ENCODE measurements around the gene PALD1.
"Not testable (repeated sequence)": the region's sequence is repeated elsewhere in the genome, so short reads cannot be mapped to it uniquely, and the experiment has no call there.

Gene PALD1

GRCh38 chr10:70573599-70574506, 95.3 kb downstream of the PALD1 start:
- DNase-seq (ENCODE audit: low spot score): no peak

GRCh38 chr10:70575486-70575873, 96.9 kb downstream of the PALD1 start:
- DNase-seq (ENCODE audit: low spot score): no peak

GRCh38 chr10:70575874-70576802, 97.6 kb downstream of the PALD1 start:
- peak; percentile 54 for DNase-seq (ENCODE audit: low spot score)

GRCh38 chr10:70576803-70577517, 98.4 kb downstream of the PALD1 start:
- no peak for DNase-seq (ENCODE audit: low spot score)

GRCh38 chr10:70578371-70578947, 99.9 kb downstream of the PALD1 start:
- DNase-seq (ENCODE audit: low spot score): no peak

GRCh38 chr10:70579234-70580002, 100.9 kb downstream of the PALD1 start:
- DNase-seq (ENCODE audit: low spot score): no peak

- DNase-seq (ENCODE audit: low spot score): not testable (repeated sequence)
Observed at GRCh38 chr10:70581176-70581575, 102.6 kb downstream of the PALD1 start.

GRCh38 chr10:70582793-70583668, 104.5 kb downstream of the PALD1 start:
- DNase-seq (ENCODE audit: low spot score): no peak

GRCh38 chr10:70583669-70584037, 105.1 kb downstream of the PALD1 start:
- no peak for DNase-seq (ENCODE audit: low spot score)

- no peak for DNase-seq (ENCODE audit: low spot score)
Observed at GRCh38 chr10:70584366-70584765, 105.8 kb downstream of the PALD1 start.

- no peak for DNase-seq (ENCODE audit: low spot score)
Observed at GRCh38 chr10:70584909-70585544, 106.5 kb downstream of the PALD1 start.

GRCh38 chr10:70585578-70586169, 107.1 kb downstream of the PALD1 start:
- DNase-seq (ENCODE audit: low spot score): no peak

- DNase-seq (ENCODE audit: low spot score): no peak
Observed at GRCh38 chr10:70586348-70586930, 107.9 kb downstream of the PALD1 start.

GRCh38 chr10:70587045-70587658, 108.6 kb downstream of the PALD1 start:
- DNase-seq (ENCODE audit: low spot score): no peak

- DNase-seq (ENCODE audit: low spot score): no peak
Observed at GRCh38 chr10:70588255-70588654, 109.7 kb downstream of the PALD1 start.

GRCh38 chr10:70588859-70589570, 110.4 kb downstream of the PALD1 start:
- no peak for DNase-seq (ENCODE audit: low spot score)

GRCh38 chr10:70589762-70590654, 111.4 kb downstream of the PALD1 start:
- DNase-seq (ENCODE audit: low spot score): no peak
